ENCODE measurements around the gene PLEKHB1.

PLEKHB1 gene

GRCh38 chr11:73693899-73694525, 47.6 kb downstream of the PLEKHB1 start:
- Histone ChIP-seq H3K36me3 (ENCODE audit: control insufficient read depth, low read length) (peaks cover 4% of the 10 kb centered on the region), H3F3A (ENCODE audit: control insufficient read depth, insufficient read depth) (no peaks in the 10 kb centered on the region), H3K9me2 (replicated peaks; ENCODE audit: control insufficient read depth, low read length) (no peaks in the 10 kb centered on the region), H4K20me1 (ENCODE audit: control insufficient read depth, insufficient read depth, low read depth, low read length) (no peaks in the 10 kb centered on the region), H3K4me2 (ENCODE audit: low read length) (no peak overlapping the region), H3K79me2 (ENCODE audit: control insufficient read depth, low read length) (no peaks in the 10 kb centered on the region), H3K9me3 (ENCODE audit: control insufficient read depth, insufficient read depth, low read length) (no peaks in the 10 kb centered on the region), H3K4me3 (ENCODE audit: low read length) (no peak overlapping the region), H3K27ac (ENCODE audit: low read depth, low read length) (no peak overlapping the region), H3K27me3 (ENCODE audit: control insufficient read depth, low read length) (no peaks in the 10 kb centered on the region), H3K4me1 (ENCODE audit: control insufficient read depth, low read length) (no peaks in the 10 kb centered on the region)
- TF ChIP-seq, protein P1, sequence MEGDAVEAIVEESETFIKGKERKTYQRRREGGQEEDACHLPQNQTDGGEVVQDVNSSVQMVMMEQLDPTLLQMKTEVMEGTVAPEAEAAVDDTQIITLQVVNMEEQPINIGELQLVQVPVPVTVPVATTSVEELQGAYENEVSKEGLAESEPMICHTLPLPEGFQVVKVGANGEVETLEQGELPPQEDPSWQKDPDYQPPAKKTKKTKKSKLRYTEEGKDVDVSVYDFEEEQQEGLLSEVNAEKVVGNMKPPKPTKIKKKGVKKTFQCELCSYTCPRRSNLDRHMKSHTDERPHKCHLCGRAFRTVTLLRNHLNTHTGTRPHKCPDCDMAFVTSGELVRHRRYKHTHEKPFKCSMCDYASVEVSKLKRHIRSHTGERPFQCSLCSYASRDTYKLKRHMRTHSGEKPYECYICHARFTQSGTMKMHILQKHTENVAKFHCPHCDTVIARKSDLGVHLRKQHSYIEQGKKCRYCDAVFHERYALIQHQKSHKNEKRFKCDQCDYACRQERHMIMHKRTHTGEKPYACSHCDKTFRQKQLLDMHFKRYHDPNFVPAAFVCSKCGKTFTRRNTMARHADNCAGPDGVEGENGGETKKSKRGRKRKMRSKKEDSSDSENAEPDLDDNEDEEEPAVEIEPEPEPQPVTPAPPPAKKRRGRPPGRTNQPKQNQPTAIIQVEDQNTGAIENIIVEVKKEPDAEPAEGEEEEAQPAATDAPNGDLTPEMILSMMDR (IDR thresholded peaks at IDR 0.05; ENCODE audit: low read depth, low read length, poor library complexity, severe bottlenecking) = no peak
- TF ChIP-seq EZH2phosphoT487 (IDR thresholded peaks at IDR 0.05; ENCODE audit: borderline replicate concordance, low read length) = no peak

- H3K4me1 ChIP-seq (ENCODE audit: control insufficient read depth, low read length) = peaks cover 5% of the 10 kb centered on the region; the same call in 1 of the 2 replicates
- H3K27ac ChIP-seq (ENCODE audit: low read depth, low read length) = no peak overlapping the region
- H3K9me3 ChIP-seq (ENCODE audit: control insufficient read depth, insufficient read depth, low read length) = no peaks in the 10 kb centered on the region
- peaks cover 9% of the 10 kb centered on the region for H3K36me3 ChIP-seq (ENCODE audit: control insufficient read depth, low read length)
- TF ChIP-seq EZH2phosphoT487 (IDR thresholded peaks at IDR 0.05; ENCODE audit: borderline replicate concordance, low read length) = no peak
- TF ChIP-seq, protein P1 (IDR thresholded peaks at IDR 0.05; ENCODE audit: low read depth, low read length, poor library complexity, severe bottlenecking) = no peak
- H4K20me1 ChIP-seq (ENCODE audit: control insufficient read depth, insufficient read depth, low read depth, low read length) = no peaks in the 10 kb centered on the region
- no peak overlapping the region for H3K4me3 ChIP-seq (ENCODE audit: low read length)
- H3F3A ChIP-seq (ENCODE audit: control insufficient read depth, insufficient read depth) = 0 out of 2 replicates have a peak, but pooled peaks cover 2% of the 10 kb centered on the region
- H3K4me2 ChIP-seq (ENCODE audit: low read length) = no peak overlapping the region
- no peaks in the 10 kb centered on the region for H3K79me2 ChIP-seq (ENCODE audit: control insufficient read depth, low read length)
- H3K27me3 ChIP-seq (ENCODE audit: control insufficient read depth, low read length) = no peaks in the 10 kb centered on the region
- H3K9me2 ChIP-seq (replicated peaks; ENCODE audit: control insufficient read depth, low read length) = no peaks in the 10 kb centered on the region
Measured at GRCh38 chr11:73705053-73705452, 58.7 kb downstream of the PLEKHB1 start.

DNA sequence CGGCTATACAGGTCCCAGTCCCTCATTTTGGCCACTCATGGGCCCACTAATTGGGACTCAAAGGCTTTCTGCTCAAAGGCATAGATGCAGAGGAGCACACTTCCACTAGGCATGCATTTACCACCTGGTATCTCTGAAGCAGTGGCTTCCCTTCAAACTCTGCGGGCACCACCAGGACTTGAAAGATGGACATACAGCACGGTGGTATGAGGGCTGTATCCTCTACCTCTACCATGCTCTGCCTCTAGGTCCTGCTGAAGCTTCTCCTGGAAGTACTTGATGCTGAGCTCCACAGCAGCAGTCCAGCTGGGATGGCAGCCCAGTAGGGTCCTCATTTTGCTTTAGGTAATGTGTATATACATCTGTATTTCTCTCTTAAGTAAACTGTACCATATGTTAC, 64.6 kb downstream of the PLEKHB1 start:
- Histone ChIP-seq H3K27ac (ENCODE audit: low read depth, low read length) (no peak overlapping the region), H3K4me3 (ENCODE audit: low read length) (no peak overlapping the region), H3K27me3 (ENCODE audit: control insufficient read depth, low read length) (no peaks in the 10 kb centered on the region), H3F3A (ENCODE audit: control insufficient read depth, insufficient read depth) (0 out of 2 replicates have a peak, but pooled peaks cover 2% of the 10 kb centered on the region), H3K9me2 (replicated peaks; ENCODE audit: control insufficient read depth, low read length) (no peaks in the 10 kb centered on the region), H3K79me2 (ENCODE audit: control insufficient read depth, low read length) (no peaks in the 10 kb centered on the region), H4K20me1 (ENCODE audit: control insufficient read depth, insufficient read depth, low read depth, low read length) (no peaks in the 10 kb centered on the region), H3K4me1 (ENCODE audit: control insufficient read depth, low read length) (peaks cover 9% of the 10 kb centered on the region), H3K9me3 (ENCODE audit: control insufficient read depth, insufficient read depth, low read length) (no peaks in the 10 kb centered on the region), H3K36me3 (ENCODE audit: control insufficient read depth, low read length) (peaks cover 19% of the 10 kb centered on the region), H3K4me2 (ENCODE audit: low read length) (no peak overlapping the region)
- TF ChIP-seq EZH2phosphoT487 (IDR thresholded peaks at IDR 0.05; ENCODE audit: borderline replicate concordance, low read length) = no peak
